Karpas-422 (cell line): Measurements from ENCODE around the gene CTU2. TPM values are rescaled to one million over a fixed set of nuclear protein-coding genes. Genes with fewer than 3 reads are reported as not detected.

Experiments
- DNase-seq: peaks from one replicate; pipeline ENCODE4 v3.0.0-alpha.2; 2015
- H2AFZ ChIP-seq: fragments of 200-600 bp; sonication (generic); 2 replicates; pipeline ENCODE4 v1.6.1; 2014; ENCODE audit warnings: antibody characterized with exemption, low read length, mixed read lengths
- H3K27ac ChIP-seq: fragments of 200-600 bp; sonication (generic); 2 replicates; pipeline ENCODE4 v1.5.1; 2014; ENCODE audit warnings: mild to moderate bottlenecking, low read length, moderate library complexity
- H3K27me3 ChIP-seq: fragments of 200-600 bp; sonication (generic); 2 replicates; pipeline ENCODE4 v1.6.1; 2014; ENCODE audit warnings: low read length, mixed read lengths
- H3K36me3 ChIP-seq: fragments of 200-600 bp; sonication (generic); 2 replicates; pipeline ENCODE4 v1.6.1; 2014; ENCODE audit warnings: low read length, mixed read lengths; ENCODE audit not compliant: insufficient read depth
- H3K4me1 ChIP-seq: fragments of 200-600 bp; sonication (generic); 2 replicates; pipeline ENCODE4 v1.6.1; 2014; ENCODE audit warnings: mild to moderate bottlenecking, low read length, mixed read lengths
- H3K4me2 ChIP-seq: fragments of 200-600 bp; sonication (generic); 2 replicates; pipeline ENCODE4 v1.6.1; 2014; ENCODE audit warnings: low read length, low read depth, mild to moderate bottlenecking; ENCODE audit not compliant: poor library complexity, severe bottlenecking
- H3K4me3 ChIP-seq: fragments of 200-600 bp; sonication (generic); 2 replicates; pipeline ENCODE4 v1.5.1; 2014; ENCODE audit warnings: mild to moderate bottlenecking, antibody characterized with exemption, low read length, mixed read lengths
- H3K79me2 ChIP-seq: fragments of 200-600 bp; sonication (generic); 2 replicates; pipeline ENCODE4 v1.6.1; 2014; ENCODE audit warnings: mild to moderate bottlenecking, low read length, mixed read lengths
- H3K9ac ChIP-seq: fragments of 200-600 bp; sonication (generic); 2 replicates; pipeline ENCODE4 v1.6.0; 2014; ENCODE audit warnings: low read length
- H3K9me2 ChIP-seq: fragments of 200-600 bp; sonication (generic), shearing (Covaris generic); replicated peaks from 2 replicates; pipeline ENCODE4 v1.6.0; 2014; ENCODE audit warnings: mild to moderate bottlenecking, low read length, moderate library complexity; ENCODE audit not compliant: insufficient read depth
- H3K9me3 ChIP-seq: fragments of 300-700, 200-600 bp; sonication (generic); 2 replicates; pipeline ENCODE4 v1.6.1; 2014; ENCODE audit warnings: low read length, mixed read lengths
- H4K20me1 ChIP-seq: fragments of 200-600 bp; sonication (generic); 2 replicates; pipeline ENCODE4 v1.6.1; 2014; ENCODE audit warnings: mild to moderate bottlenecking, antibody characterized with exemption, low read length, low read depth; ENCODE audit not compliant: insufficient read depth
- total RNA-seq: library from RNA; depleted of rRNA; stranded (reverse); fragments of >200 nt; shearing (Covaris generic); gene quantifications from 2 replicates; pipeline ENCODE4 v1.2.3, GENCODE V29; 2014; ENCODE audit warnings: low replicate concordance

The CTU2 gene
- total RNA-seq, 1 experiment from 2014 or later = 11.3 TPM

DNA sequence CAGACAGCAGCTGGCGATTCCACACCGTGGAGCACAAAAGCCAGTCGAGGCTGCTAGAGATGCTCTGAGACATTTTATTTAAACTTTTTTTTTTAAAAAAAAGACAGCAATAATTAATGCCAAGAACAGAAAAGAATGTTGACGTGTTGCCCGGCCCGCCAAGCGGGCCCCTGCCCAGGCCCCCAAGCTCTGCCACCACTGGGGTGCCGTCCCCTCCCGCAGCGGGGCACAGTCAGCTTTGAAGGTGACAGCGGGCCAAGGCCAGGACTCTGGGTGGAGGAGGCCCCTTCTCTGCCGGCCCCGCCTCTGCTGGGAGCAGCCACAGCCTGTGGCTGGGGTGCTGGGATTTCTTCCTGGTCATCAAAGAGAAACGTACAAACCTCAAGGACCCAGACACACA, 9.9 kb upstream of the CTU2 start:
- H3K27ac ChIP-seq = no peak overlapping the region
- no peak overlapping the region for H2AFZ ChIP-seq
- peaks cover 15% of the 10 kb centered on the region for H3K4me1 ChIP-seq
- no peaks in the 10 kb centered on the region for H3K9me2 ChIP-seq
- DNase-seq = no peak
- 0 out of 2 replicates have a peak, but pooled peaks cover 2% of the 10 kb centered on the region for H3K79me2 ChIP-seq
- H3K4me2 ChIP-seq = no peak overlapping the region
- no peaks in the 10 kb centered on the region for H4K20me1 ChIP-seq
- H3K27me3 ChIP-seq = no peaks in the 10 kb centered on the region
- H3K4me3 ChIP-seq = no peak overlapping the region
- H3K36me3 ChIP-seq = no peaks in the 10 kb centered on the region
- no peaks in the 10 kb centered on the region for H3K9me3 ChIP-seq
- H3K9ac ChIP-seq = no peak overlapping the region

GRCh38 chr16:88697116-88697830, 9.0 kb upstream of the CTU2 start:
- no peaks in the 10 kb centered on the region for H3K27me3 ChIP-seq
- H3K9me2 ChIP-seq = no peaks in the 10 kb centered on the region
- no peaks in the 10 kb centered on the region for H3K9me3 ChIP-seq
- H3K4me1 ChIP-seq = peaks cover 23% of the 10 kb centered on the region
- no peaks in the 10 kb centered on the region for H3K36me3 ChIP-seq
- no peak overlapping the region for H3K9ac ChIP-seq
- H3K4me2 ChIP-seq = no peak overlapping the region
- DNase-seq = no peak
- H2AFZ ChIP-seq = no peak overlapping the region
- no peak overlapping the region for H3K4me3 ChIP-seq
- H4K20me1 ChIP-seq = no peaks in the 10 kb centered on the region
- 0 out of 2 replicates have a peak, but pooled peaks cover 5% of the 10 kb centered on the region for H3K79me2 ChIP-seq
- no peak overlapping the region for H3K27ac ChIP-seq

DNA sequence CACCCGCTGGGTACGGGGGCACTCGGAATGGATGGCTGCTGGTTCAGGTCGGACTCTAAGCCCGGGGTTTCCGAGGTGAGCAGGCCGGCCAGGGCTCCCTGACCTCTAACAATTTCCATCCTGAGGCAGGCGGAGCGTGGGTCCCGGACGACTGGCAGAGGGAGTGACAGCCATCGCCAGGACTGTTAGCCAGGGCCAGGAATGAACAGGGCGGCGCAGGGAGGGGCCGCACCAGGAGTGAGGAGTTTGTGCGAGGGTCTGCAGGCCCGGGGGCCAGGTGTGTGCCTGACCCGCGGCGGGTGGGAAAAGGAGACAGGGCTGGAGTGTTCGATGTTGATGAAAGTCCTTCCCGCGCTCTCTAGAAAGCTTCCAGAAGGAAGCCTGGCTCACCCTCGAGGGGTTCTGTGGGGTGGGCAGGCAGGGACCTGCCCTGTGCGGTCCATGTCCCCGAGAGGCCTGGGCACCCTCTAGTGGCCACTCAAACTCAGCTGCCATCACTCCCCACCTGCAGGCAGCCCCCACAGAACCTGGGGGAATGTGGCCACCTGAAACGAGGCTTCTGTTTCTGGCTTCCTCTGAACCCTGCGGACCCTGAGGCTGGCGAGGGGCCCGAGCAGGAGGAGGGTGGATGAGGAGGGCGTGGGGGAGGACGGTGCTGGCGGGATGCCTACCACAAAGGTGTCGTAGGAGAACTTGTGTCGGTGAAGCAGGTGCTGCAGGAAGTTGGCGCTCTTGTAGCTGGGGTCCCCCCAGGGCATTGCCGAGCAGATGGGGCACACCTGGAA, 8.3 kb upstream of the CTU2 start:
- no peak for DNase-seq
- no peak overlapping the region for H2AFZ ChIP-seq
- H3K79me2 ChIP-seq = 0 out of 2 replicates have a peak, but pooled peaks cover 5% of the 10 kb centered on the region
- no peaks in the 10 kb centered on the region for H3K36me3 ChIP-seq
- no peaks in the 10 kb centered on the region for H4K20me1 ChIP-seq
- peaks cover 23% of the 10 kb centered on the region for H3K4me1 ChIP-seq
- H3K9me2 ChIP-seq = no peaks in the 10 kb centered on the region
- H3K27me3 ChIP-seq = no peaks in the 10 kb centered on the region
- no peak overlapping the region for H3K9ac ChIP-seq
- no peak overlapping the region for H3K27ac ChIP-seq
- H3K4me2 ChIP-seq = no peak overlapping the region
- no peak overlapping the region for H3K4me3 ChIP-seq
- H3K9me3 ChIP-seq = no peaks in the 10 kb centered on the region

- Histone ChIP-seq H3K9me2 (no peaks in the 10 kb centered on the region), H3K79me2 (0 out of 2 replicates have a peak, but pooled peaks cover 5% of the 10 kb centered on the region), H3K9ac (no peak overlapping the region), H3K4me1 (peaks cover 26% of the 10 kb centered on the region), H2AFZ (no peak overlapping the region), H3K27ac (no peak overlapping the region), H3K27me3 (no peaks in the 10 kb centered on the region), H3K4me2 (no peak overlapping the region), H3K4me3 (no peak overlapping the region), H3K36me3 (no peaks in the 10 kb centered on the region), H3K9me3 (no peaks in the 10 kb centered on the region), H4K20me1 (peaks cover 5% of the 10 kb centered on the region; the same call in 1 of the 2 replicates)
- DNase-seq = no peak
These were observed 7.7 kb upstream of the CTU2 start for GRCh38 chr16:88698646-88699045.

DNA sequence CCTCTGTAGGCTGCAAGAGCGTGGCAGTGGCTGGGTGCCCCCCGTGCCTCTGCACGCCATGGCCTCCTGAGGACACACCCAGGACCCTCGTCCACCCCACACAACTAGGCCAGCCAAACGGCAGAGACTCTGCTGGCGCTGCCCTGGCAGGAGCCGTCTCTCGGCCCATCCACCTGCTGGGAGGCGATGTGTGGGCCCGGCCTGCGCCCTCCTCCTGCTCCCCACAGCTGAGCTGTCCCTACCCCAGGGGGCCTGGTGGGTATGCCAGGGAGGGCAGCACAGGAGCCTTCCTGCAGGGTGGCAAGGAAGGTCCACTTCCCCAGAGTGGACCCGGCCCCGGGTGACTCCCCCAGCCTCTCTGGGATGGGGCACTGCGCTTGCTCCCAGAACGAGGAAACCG, 7.1 kb upstream of the CTU2 start:
- Histone ChIP-seq H3K27ac (no peak overlapping the region), H2AFZ (no peak overlapping the region), H3K9me3 (no peaks in the 10 kb centered on the region), H3K9ac (no peak overlapping the region), H3K9me2 (no peaks in the 10 kb centered on the region), H3K79me2 (0 out of 2 replicates have a peak, but pooled peaks cover 5% of the 10 kb centered on the region), H3K4me3 (no peak overlapping the region), H3K27me3 (no peaks in the 10 kb centered on the region), H3K4me2 (no peak overlapping the region), H3K36me3 (no peaks in the 10 kb centered on the region), H3K4me1 (peaks cover 32% of the 10 kb centered on the region), H4K20me1 (peaks cover 11% of the 10 kb centered on the region; the same call in 1 of the 2 replicates)
- no peak for DNase-seq

GRCh38 chr16:88700322-88700635, 6.0 kb upstream of the CTU2 start:
- Histone ChIP-seq H3K4me1 (peaks cover 41% of the 10 kb centered on the region), H3K27ac (peak overlapping the region; percentile 61; the same call in 1 of the 2 replicates), H3K9me3 (no peaks in the 10 kb centered on the region), H3K4me2 (peak overlapping the region; percentile 79), H3K36me3 (no peaks in the 10 kb centered on the region), H2AFZ (no peak overlapping the region), H3K9me2 (no peaks in the 10 kb centered on the region), H4K20me1 (peaks cover 20% of the 10 kb centered on the region; the same call in 1 of the 2 replicates), H3K79me2 (0 out of 2 replicates have a peak, but pooled peaks cover 5% of the 10 kb centered on the region), H3K27me3 (no peaks in the 10 kb centered on the region), H3K9ac (peak overlapping the region; percentile 83), H3K4me3 (peak overlapping the region; percentile 70; the same call in 1 of the 2 replicates)
- DNase-seq = no peak

GRCh38 chr16:88700636-88701482, 5.4 kb upstream of the CTU2 start:
- H3K4me1 ChIP-seq = peaks cover 44% of the 10 kb centered on the region
- no peaks in the 10 kb centered on the region for H3K9me3 ChIP-seq
- no peaks in the 10 kb centered on the region for H3K36me3 ChIP-seq
- H3K9me2 ChIP-seq = no peaks in the 10 kb centered on the region
- H3K27ac ChIP-seq = peak overlapping the region; percentile 61; the same call in 1 of the 2 replicates
- peak overlapping the region; percentile 83 for H3K9ac ChIP-seq
- no peak overlapping the region for H2AFZ ChIP-seq
- H3K79me2 ChIP-seq = 0 out of 2 replicates have a peak, but pooled peaks cover 5% of the 10 kb centered on the region
- peaks cover 21% of the 10 kb centered on the region; the same call in 1 of the 2 replicates for H4K20me1 ChIP-seq
- H3K27me3 ChIP-seq = no peaks in the 10 kb centered on the region
- H3K4me3 ChIP-seq = peak overlapping the region; percentile 70
- peak; percentile 90 for DNase-seq
- H3K4me2 ChIP-seq = peak overlapping the region; percentile 79
